Keratinocyte (primary cell): ENCODE measurements around the gene CYP4A22. TPM values are rescaled to one million over a fixed set of nuclear protein-coding genes. Genes with fewer than 3 reads are reported as not detected.

ENCODE experiments used
- DNase-seq: peaks from one replicate; pipeline ENCODE4 v3.0.0-alpha.2; 2011; ENCODE audit warnings: low read depth, missing footprints, low spot score
- FAIRE-seq: peaks from 2 replicates; lab custom pipeline; 2011; peaks lifted over from hg19 to GRCh38; lab: Jason Lieb, UNC
- H2AFZ ChIP-seq: 2 replicates; pipeline ENCODE4 v1.6.0; 2012; ENCODE audit warnings: low read length, control low read depth, inconsistent platforms; ENCODE audit not compliant: control insufficient read depth
- H3K27ac ChIP-seq: 2 replicates; pipeline ENCODE4 v1.5.1; 2011; ENCODE audit warnings: low read length; ENCODE audit not compliant: control insufficient read depth, insufficient read depth
- H3K27me3 ChIP-seq: 3 replicates; pipeline ENCODE4 v1.6.0; 2011; ENCODE audit warnings: low read length; ENCODE audit not compliant: control insufficient read depth, insufficient read depth; ENCODE audit errors: extremely low read depth
- H3K36me3 ChIP-seq, 2 experiments: 2 replicates in 1 of 2; 3 replicates in 1 of 2; pipeline ENCODE4 v1.5.1; 2011; ENCODE audit warnings: low read length in 2 of 2, mild to moderate bottlenecking in 1 of 2; ENCODE audit not compliant: control insufficient read depth in 2 of 2, insufficient read depth in 2 of 2; ENCODE audit errors: extremely low read depth in 1 of 2
- H3K4me1 ChIP-seq: 3 replicates; pipeline ENCODE4 v1.5.1; 2011; ENCODE audit warnings: low read length; ENCODE audit not compliant: control insufficient read depth, insufficient read depth; ENCODE audit errors: extremely low read depth
- H3K4me2 ChIP-seq: 3 replicates; pipeline ENCODE4 v1.6.0; 2011; ENCODE audit warnings: low read depth, low read length; ENCODE audit not compliant: control insufficient read depth, insufficient read depth; ENCODE audit errors: extremely low read depth
- H3K4me3 ChIP-seq, 3 experiments: fragments of 200-600 bp in 1 of 3; sonication (generic) in 1 of 3; 2 replicates in 2 of 3; 3 replicates in 1 of 3; pipeline ENCODE4 v1.5.1; 2011 to 2016; ENCODE audit warnings: low read length in 3 of 3, mild to moderate bottlenecking in 3 of 3, control low read depth in 2 of 3, inconsistent platforms in 1 of 3, low read depth in 1 of 3, mixed read lengths in 1 of 3, mixed run types in 1 of 3, moderate library complexity in 1 of 3; ENCODE audit not compliant: control insufficient read depth in 2 of 3, insufficient read depth in 2 of 3; ENCODE audit errors: extremely low read depth in 1 of 3
- H3K79me2 ChIP-seq: 2 replicates; pipeline ENCODE4 v1.6.0; 2012; ENCODE audit warnings: low read length; ENCODE audit not compliant: control insufficient read depth, insufficient read depth
- H3K9ac ChIP-seq: 3 replicates; pipeline ENCODE4 v1.6.0; 2011; ENCODE audit warnings: low read length; ENCODE audit not compliant: control insufficient read depth, insufficient read depth; ENCODE audit errors: extremely low read depth
- H3K9me1 ChIP-seq: 3 replicates; pipeline ENCODE4 v1.6.0; 2011; ENCODE audit warnings: low read length; ENCODE audit not compliant: control insufficient read depth, insufficient read depth; ENCODE audit errors: extremely low read depth
- H3K9me3 ChIP-seq: 2 replicates; pipeline ENCODE4 v1.5.1; 2012; ENCODE audit warnings: low read depth, low read length; ENCODE audit not compliant: control insufficient read depth
- H4K20me1 ChIP-seq: 3 replicates; pipeline ENCODE4 v1.6.0; 2011; ENCODE audit warnings: low read length; ENCODE audit not compliant: control insufficient read depth, insufficient read depth; ENCODE audit errors: extremely low read depth
- CTCF ChIP-seq, 3 experiments: IDR thresholded peaks in 1 of 3; conservative IDR thresholded peaks in 1 of 3; optimal IDR thresholded peaks in 1 of 3; 2 replicates in 2 of 3; 3 replicates in 1 of 3; pipeline versions ENCODE3 to v1.5.1; 2011; ENCODE audit warnings: low read length in 3 of 3, mild to moderate bottlenecking in 3 of 3, moderate library complexity in 2 of 3, control low read depth in 1 of 3, inconsistent platforms in 1 of 3; ENCODE audit not compliant: insufficient read depth in 2 of 3; ENCODE audit errors: extremely low read depth in 1 of 3
- EZH2 ChIP-seq: IDR thresholded peaks from one replicate; pipeline ENCODE4 v1.6.1; 2012; ENCODE audit warnings: inconsistent platforms, mild to moderate bottlenecking, low read length, moderate library complexity
- dilution Hi-C: fragments of 300-500 bp; cut with MboI; formaldehyde crosslinking; loops from one replicate; pipeline ENCODE4 v1.7.0; 2020; ENCODE audit warnings: low sequenced_read_pairs; ENCODE audit not compliant: extremely low pct_ligation_motif_present
- polyA plus RNA-seq, 5 experiments: library from polyadenylated mRNA; depleted of rRNA in 3 of 5; stranded (reverse) in 3 of 5; stranded (forward) in 1 of 5; unstranded in 1 of 5; fragments of >200 nt; gene quantifications; 1 replicate in 1 of 5; 2 replicates in 3 of 5; 3 replicates in 1 of 5; pipeline versions ENCODE4 v1.2.1 to v1.2.3, GENCODE V29; 2011 to 2012; ENCODE audit warnings: missing spikeins in 2 of 5, low read depth in 1 of 5, low replicate concordance in 1 of 5

Gene CYP4A22
- polyA plus RNA-seq, 1 donor (not counting 4 experiments of a cell fraction or from before 2014, with no cell fraction given) = not detected

- no peaks in the 10 kb centered on the region for H3K9me1 ChIP-seq
- H3K36me3 ChIP-seq = no peaks in the 10 kb centered on the region
- no peak overlapping the region for H3K4me3 ChIP-seq
- FAIRE-seq = no peak
- H3K27me3 ChIP-seq = no peaks in the 10 kb centered on the region
- no peak overlapping the region for H3K27ac ChIP-seq
- no peaks in the 10 kb centered on the region for H3K9me3 ChIP-seq
- no peak for DNase-seq
- no peak overlapping the region for H2AFZ ChIP-seq
- no peaks in the 10 kb centered on the region for H3K79me2 ChIP-seq
- no peaks in the 10 kb centered on the region for H4K20me1 ChIP-seq
- H3K4me1 ChIP-seq = peaks cover 4% of the 10 kb centered on the region
- H3K4me2 ChIP-seq = no peak overlapping the region
- TF ChIP-seq EZH2 (no peak), CTCF (optimal IDR thresholded peaks at IDR 0.05 in 1 of 3, IDR thresholded peaks at IDR 0.05 in 1 of 3, conservative IDR thresholded peaks at IDR 0.05 in 1 of 3; ENCODE audit: extremely low read depth in 1 of 3, insufficient read depth in 2 of 3, low read length in 3 of 3) (no peak)
- dilution Hi-C loops = no loop called here
- H3K9ac ChIP-seq = no peak overlapping the region
Observed at GRCh38 chr1:47184822-47185677, 47.8 kb downstream of the CYP4A22 start.

GRCh38 chr1:47186267-47187185, 49.3 kb downstream of the CYP4A22 start:
- H3K36me3 ChIP-seq = no peaks in the 10 kb centered on the region
- H4K20me1 ChIP-seq = no peaks in the 10 kb centered on the region
- H3K9me1 ChIP-seq = no peaks in the 10 kb centered on the region
- H3K4me2 ChIP-seq = no peak overlapping the region
- H3K9ac ChIP-seq = no peak overlapping the region
- H2AFZ ChIP-seq = no peak overlapping the region
- H3K4me1 ChIP-seq = peaks cover 18% of the 10 kb centered on the region
- TF ChIP-seq EZH2 (no peak), CTCF (optimal IDR thresholded peaks at IDR 0.05 in 1 of 3, IDR thresholded peaks at IDR 0.05 in 1 of 3, conservative IDR thresholded peaks at IDR 0.05 in 1 of 3; ENCODE audit: extremely low read depth in 1 of 3, insufficient read depth in 2 of 3, low read length in 3 of 3) (no peak)
- H3K79me2 ChIP-seq = no peaks in the 10 kb centered on the region
- DNase-seq = no peak
- FAIRE-seq = no peak
- H3K27ac ChIP-seq = no peak overlapping the region
- H3K27me3 ChIP-seq = no peaks in the 10 kb centered on the region
- no peak overlapping the region for H3K4me3 ChIP-seq
- no peaks in the 10 kb centered on the region for H3K9me3 ChIP-seq
- dilution Hi-C loops = no loop called here
